Uterus (tissue), 2 donors: Measurements from ENCODE around the gene ASF1A.

Source experiments
- CTCF ChIP-seq, 4 experiments: fragments of 200-600 bp in 2 of 4; fragments of 450-650 bp in 2 of 4; sonication (generic) in 2 of 4; IDR thresholded peaks; one replicate each; pipeline ENCODE4 v1.5.1; 2016 to 2019; ENCODE audit warnings: antibody characterized with exemption in 4 of 4, mild to moderate bottlenecking in 2 of 4, moderate library complexity in 1 of 4
- POLR2A ChIP-seq, 2 donors: fragments of 450-650 bp; IDR thresholded peaks; one replicate each; pipeline ENCODE4 v1.6.1; 2016; ENCODE audit warnings: antibody characterized with exemption in 2 of 2, mild to moderate bottlenecking in 1 of 2, moderate library complexity in 1 of 2

GRCh38 chr6:118896339-118897136, 2.6 kb downstream of the ASF1A start:
- TF ChIP-seq CTCF (IDR thresholded peaks at IDR 0.05) (no peak), POLR2A (IDR thresholded peaks at IDR 0.05) (no peak)
